ENCODE data around the gene MYL6B.

DNA sequence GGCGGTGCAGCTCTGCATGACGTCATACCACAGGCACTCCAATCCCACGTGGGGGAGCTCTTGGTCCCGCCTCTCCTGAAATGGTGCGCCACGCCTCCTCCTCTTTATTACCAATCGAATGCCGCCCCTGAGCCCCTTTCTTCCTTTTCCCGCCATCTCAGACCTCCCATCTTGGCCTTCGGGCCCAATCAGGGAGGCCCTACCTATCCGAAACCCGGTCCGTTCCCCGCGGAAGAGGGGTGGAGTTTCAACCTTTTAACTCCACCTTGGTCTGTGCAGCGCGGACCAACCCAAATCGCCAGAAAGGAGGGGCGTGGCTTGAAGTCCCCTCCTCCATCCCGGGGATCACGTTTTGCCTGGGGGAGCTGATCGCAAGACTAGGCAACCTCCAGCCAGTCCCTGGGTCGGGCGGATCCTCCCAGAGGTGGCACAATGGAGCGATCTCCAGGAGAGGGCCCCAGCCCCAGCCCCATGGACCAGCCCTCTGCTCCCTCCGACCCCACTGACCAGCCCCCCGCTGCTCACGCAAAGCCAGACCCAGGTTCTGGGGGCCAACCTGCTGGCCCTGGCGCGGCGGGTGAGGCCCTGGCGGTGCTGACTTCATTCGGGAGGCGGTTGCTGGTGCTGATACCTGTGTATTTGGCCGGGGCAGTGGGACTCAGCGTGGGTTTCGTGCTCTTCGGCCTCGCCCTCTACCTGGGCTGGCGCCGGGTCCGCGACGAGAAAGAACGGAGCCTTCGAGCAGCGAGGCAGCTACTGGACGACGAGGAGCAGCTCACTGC lies 24.3 kb upstream of the MYL6B start, which contains the start of gene ESYT1:
- TF ChIP-seq POLR2AphosphoS5 (IDR thresholded peaks at IDR 0.05; ENCODE audit: low read depth, low read length): peak; percentile 79
- TF ChIP-seq TCF7L2 (IDR thresholded peaks at IDR 0.05; ENCODE audit: low read depth, low read length): peak; percentile 48; the same call in 1 of the 2 replicates

Measured in Panc1 (cell line).